Endothelial cell of umbilical vein (primary cell): ENCODE measurements around the gene HBEGF. TPM values are rescaled to one million over a fixed set of nuclear protein-coding genes. Genes with fewer than 3 reads are reported as not detected.

Source experiments
- BruUV-seq: library from RNA; stranded (reverse); fragments of 400-500 nt; replicated peaks from 2 replicates; lab custom pipeline; 2021; lab: Mats Ljungman, UMichigan
- CTCF ChIA-PET: fragments of 300-600, 350-600 bp; sonication (Branson Sonifier 250); formaldehyde crosslinking; loops from one replicate; lab custom pipeline; 2021; ENCODE audit warnings: antibody characterized with exemption, inconsistent platforms; lab: Charles Lee
- POLR2A ChIA-PET: fragments of 300-600, 350-600 bp; sonication (Branson Sonifier 250); formaldehyde crosslinking; loops from one replicate; lab custom pipeline; 2021; ENCODE audit warnings: antibody characterized with exemption, inconsistent platforms; lab: Charles Lee
- DNase-seq: peaks from one replicate; pipeline ENCODE4 v3.0.0-alpha.2; 2011; ENCODE audit warnings: low read depth, low spot score
- FAIRE-seq: peaks from 2 replicates; lab custom pipeline; 2011; peaks lifted over from hg19 to GRCh38; lab: Jason Lieb, UNC
- H2AFZ ChIP-seq: 2 replicates; pipeline ENCODE4 v1.6.0; 2012; ENCODE audit warnings: low read depth, low read length, control low read depth, inconsistent platforms
- H3K27ac ChIP-seq: 2 replicates; pipeline ENCODE4 v1.5.1; 2011; ENCODE audit warnings: low read depth, mild to moderate bottlenecking, control low read depth, low read length, moderate library complexity; ENCODE audit not compliant: insufficient read depth
- H3K27me3 ChIP-seq, 2 experiments: 2 replicates each; pipeline versions ENCODE4 v1.6.0 to v1.6.1; 2011; ENCODE audit warnings: low read length in 2 of 2, mixed read lengths in 1 of 2; ENCODE audit not compliant: control insufficient read depth in 2 of 2, insufficient read depth in 2 of 2
- H3K36me3 ChIP-seq, 2 experiments: 2 replicates in 1 of 2; 3 replicates in 1 of 2; pipeline ENCODE4 v1.5.1; 2011; ENCODE audit warnings: low read length in 2 of 2, mild to moderate bottlenecking in 1 of 2, moderate library complexity in 1 of 2; ENCODE audit not compliant: control insufficient read depth in 2 of 2, insufficient read depth in 2 of 2; ENCODE audit errors: extremely low read depth in 1 of 2
- H3K4me1 ChIP-seq: 3 replicates; pipeline ENCODE4 v1.5.1; 2011; ENCODE audit warnings: mild to moderate bottlenecking, low read length; ENCODE audit not compliant: control insufficient read depth, insufficient read depth; ENCODE audit errors: extremely low read depth
- H3K4me2 ChIP-seq: 2 replicates; pipeline ENCODE4 v1.6.1; 2011; ENCODE audit warnings: low read length, control low read depth, mixed read lengths; ENCODE audit not compliant: insufficient read depth
- H3K4me3 ChIP-seq, 3 experiments: fragments of 200-600 bp in 1 of 3; sonication (generic), shearing (Covaris generic) in 1 of 3; replicated peaks in 1 of 3; 2 replicates each; pipeline ENCODE4 v1.5.1; 2011 to 2016; ENCODE audit warnings: control low read depth in 3 of 3, low read length in 3 of 3, mild to moderate bottlenecking in 2 of 3, inconsistent platforms in 1 of 3, low read depth in 1 of 3, moderate library complexity in 1 of 3; ENCODE audit not compliant: insufficient read depth in 1 of 3
- H3K79me2 ChIP-seq: 2 replicates; pipeline ENCODE4 v1.6.0; 2012; ENCODE audit warnings: low read length, inconsistent platforms; ENCODE audit not compliant: control insufficient read depth, insufficient read depth
- H3K9ac ChIP-seq: replicated peaks from 2 replicates; pipeline ENCODE3; 2011; ENCODE audit warnings: low read length, control low read depth; ENCODE audit not compliant: insufficient read depth; ENCODE audit errors: extremely low read depth
- H3K9me1 ChIP-seq: replicated peaks from 3 replicates; pipeline ENCODE4 v1.6.0; 2011; ENCODE audit warnings: mild to moderate bottlenecking, low read length; ENCODE audit not compliant: control insufficient read depth, insufficient read depth; ENCODE audit errors: extremely low read depth
- H3K9me3 ChIP-seq: replicated peaks from 2 replicates; pipeline ENCODE4 v1.5.1; 2012; ENCODE audit warnings: low read length, inconsistent platforms; ENCODE audit not compliant: control insufficient read depth, insufficient read depth
- H4K20me1 ChIP-seq: replicated peaks from 2 replicates; pipeline ENCODE3; 2011; ENCODE audit warnings: mild to moderate bottlenecking, low read length; ENCODE audit not compliant: control insufficient read depth, insufficient read depth; ENCODE audit errors: extremely low read depth
- GATA2 ChIP-seq: IDR thresholded peaks from 2 replicates; pipeline ENCODE4 v1.7.0; 2011; ENCODE audit warnings: low read depth, mild to moderate bottlenecking, moderate library complexity, mixed read lengths, low read length; ENCODE audit not compliant: insufficient read length, insufficient read depth
- JUN ChIP-seq: IDR thresholded peaks from 2 replicates; pipeline ENCODE4 v1.6.1; 2011; ENCODE audit warnings: borderline replicate concordance, low read depth; ENCODE audit not compliant: insufficient read length, insufficient read depth
- MYC ChIP-seq: IDR thresholded peaks from one replicate; pipeline ENCODE4 v1.6.1; 2011; ENCODE audit warnings: mild to moderate bottlenecking, low read depth, low read length
- POLR2AphosphoS5 ChIP-seq: IDR thresholded peaks from 2 replicates; pipeline ENCODE4 v1.6.1; 2012; ENCODE audit warnings: low read depth, mild to moderate bottlenecking, control low read depth, low read length, moderate library complexity; ENCODE audit not compliant: insufficient read depth
- dilution Hi-C: fragments of 300-500 bp; cut with MboI; formaldehyde crosslinking; loops from one replicate; pipeline ENCODE4 v1.15.0; 2019; ENCODE audit warnings: low sequenced_read_pairs; ENCODE audit not compliant: extremely low pct_ligation_motif_present
- intact Hi-C: fragments of 100-400 bp; cut with micrococcal nuclease; formaldehyde crosslinking; loops from one replicate; pipeline ENCODE4 v1.10.0; 2022
- polyA plus RNA-seq, 4 experiments: library from polyadenylated mRNA; depleted of rRNA in 3 of 4; stranded (reverse) in 3 of 4; unstranded in 1 of 4; fragments of >200 nt; gene quantifications; 2 replicates each; pipeline versions ENCODE4 v1.2.1 to v1.2.3, GENCODE V29; 2011 to 2012; ENCODE audit warnings: missing spikeins in 1 of 4
- total RNA-seq: library from RNA; stranded (reverse); gene quantifications from 2 replicates; pipeline ENCODE4 v1.2.3, GENCODE V29; 2021
- TF ChIP-seq, protein P1 (sequence below): IDR thresholded peaks from 2 replicates; pipeline ENCODE4 v1.6.1; 2011; ENCODE audit not compliant: insufficient read depth, insufficient read length
- TF ChIP-seq, protein P2 (sequence below), 2 donors: IDR thresholded peaks; 1 replicate in 1 of 2; 2 replicates in 1 of 2; pipeline ENCODE4 v1.5.1; 2011; ENCODE audit warnings: low read length in 2 of 2, mild to moderate bottlenecking in 2 of 2, moderate library complexity in 2 of 2, control low read depth in 1 of 2, inconsistent platforms in 1 of 2, low read depth in 1 of 2; ENCODE audit not compliant: insufficient read depth in 1 of 2; ENCODE audit errors: extremely low read depth in 1 of 2

The HBEGF gene
- total and polyA plus RNA-seq, 2 donors (not counting 3 experiments of a cell fraction or from before 2014, with no cell fraction given): 33.2 to 79.8 TPM

DNA sequence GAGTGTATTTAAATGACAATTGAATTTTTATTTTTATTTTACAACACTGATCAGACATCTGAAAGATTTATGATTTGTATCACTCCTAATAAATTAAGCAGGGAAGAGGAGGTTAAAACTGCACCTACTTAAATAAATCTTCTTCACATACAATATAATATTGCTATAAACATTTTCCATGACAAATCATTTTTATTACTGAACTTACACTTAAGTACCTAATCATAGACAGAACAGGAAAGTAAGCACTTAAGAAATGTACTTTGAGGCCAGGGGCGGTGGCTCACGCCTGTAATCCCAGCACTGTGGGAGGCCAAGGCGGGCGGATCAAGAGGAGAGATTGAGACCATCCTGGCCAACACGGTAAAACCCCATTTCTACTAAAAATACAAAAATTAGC, 47.3 kb downstream of the HBEGF start:
- intact Hi-C loops: loop anchor here (2.0 kb wide), 1 partner anchor 24 kb away; no protein-coding TSS in a partner anchor
- Histone ChIP-seq H2AFZ (no peak overlapping the region), H3K27me3 (no peaks in the 10 kb centered on the region), H3K4me3 (no peak overlapping the region), H3K4me1 (peaks cover 63% of the 10 kb centered on the region), H3K27ac (peak overlapping the region; percentile 64), H3K9me1 (no peaks in the 10 kb centered on the region), H3K9ac (peak overlapping the region; percentile 38), H3K79me2 (peaks cover 65% of the 10 kb centered on the region), H3K36me3 (no peaks in the 10 kb centered on the region), H3K9me3 (no peaks in the 10 kb centered on the region), H4K20me1 (no peaks in the 10 kb centered on the region), H3K4me2 (peak overlapping the region; percentile 24)
- ChIA-PET POLR2A (no interaction called here), CTCF (interaction anchor here (2.9 kb wide), 1 partner anchor 47 kb away, joined by 20 read pairs; the partner anchor contains the start of gene HBEGF)
- BruUV-seq: no TSS peak
- no peak for DNase-seq
- TF ChIP-seq JUN (no peak), GATA2 (no peak), POLR2AphosphoS5 (no peak), MYC (no peak)
- TF ChIP-seq, protein P1, sequence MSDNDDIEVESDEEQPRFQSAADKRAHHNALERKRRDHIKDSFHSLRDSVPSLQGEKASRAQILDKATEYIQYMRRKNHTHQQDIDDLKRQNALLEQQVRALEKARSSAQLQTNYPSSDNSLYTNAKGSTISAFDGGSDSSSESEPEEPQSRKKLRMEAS: no peak
- TF ChIP-seq, protein P2, sequence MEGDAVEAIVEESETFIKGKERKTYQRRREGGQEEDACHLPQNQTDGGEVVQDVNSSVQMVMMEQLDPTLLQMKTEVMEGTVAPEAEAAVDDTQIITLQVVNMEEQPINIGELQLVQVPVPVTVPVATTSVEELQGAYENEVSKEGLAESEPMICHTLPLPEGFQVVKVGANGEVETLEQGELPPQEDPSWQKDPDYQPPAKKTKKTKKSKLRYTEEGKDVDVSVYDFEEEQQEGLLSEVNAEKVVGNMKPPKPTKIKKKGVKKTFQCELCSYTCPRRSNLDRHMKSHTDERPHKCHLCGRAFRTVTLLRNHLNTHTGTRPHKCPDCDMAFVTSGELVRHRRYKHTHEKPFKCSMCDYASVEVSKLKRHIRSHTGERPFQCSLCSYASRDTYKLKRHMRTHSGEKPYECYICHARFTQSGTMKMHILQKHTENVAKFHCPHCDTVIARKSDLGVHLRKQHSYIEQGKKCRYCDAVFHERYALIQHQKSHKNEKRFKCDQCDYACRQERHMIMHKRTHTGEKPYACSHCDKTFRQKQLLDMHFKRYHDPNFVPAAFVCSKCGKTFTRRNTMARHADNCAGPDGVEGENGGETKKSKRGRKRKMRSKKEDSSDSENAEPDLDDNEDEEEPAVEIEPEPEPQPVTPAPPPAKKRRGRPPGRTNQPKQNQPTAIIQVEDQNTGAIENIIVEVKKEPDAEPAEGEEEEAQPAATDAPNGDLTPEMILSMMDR (IDR thresholded peaks at IDR 0.05; ENCODE audit: extremely low read depth in 1 of 2, insufficient read depth in 1 of 2, low read depth in 1 of 2, low read length in 2 of 2): no peak
- dilution Hi-C loops: no loop called here
- no peak for FAIRE-seq
